ENCODE measurements around the gene PACRG.

PACRG gene

DNA sequence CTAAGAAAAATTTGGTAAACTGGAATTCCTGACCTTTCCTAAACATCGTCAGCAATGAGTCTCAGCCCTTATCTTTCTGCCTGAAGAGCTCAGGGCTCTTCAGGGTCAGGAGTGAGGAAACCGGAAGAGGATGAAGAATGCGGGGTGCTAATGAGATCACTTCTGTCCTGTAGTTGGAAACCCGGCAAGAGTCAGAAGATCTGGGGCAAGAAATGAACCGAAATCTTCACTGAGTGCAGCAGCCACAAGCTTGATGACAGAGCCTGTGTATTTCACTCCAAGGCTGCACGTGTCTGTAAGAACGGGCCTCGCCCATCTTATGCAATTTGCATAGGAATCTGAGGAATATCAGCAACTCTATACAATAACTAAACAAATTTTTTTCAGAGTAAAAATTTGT lies 626.3 kb downstream of the PACRG start:
- DNase-seq (ENCODE audit: low spot score), result no peak

DNA sequence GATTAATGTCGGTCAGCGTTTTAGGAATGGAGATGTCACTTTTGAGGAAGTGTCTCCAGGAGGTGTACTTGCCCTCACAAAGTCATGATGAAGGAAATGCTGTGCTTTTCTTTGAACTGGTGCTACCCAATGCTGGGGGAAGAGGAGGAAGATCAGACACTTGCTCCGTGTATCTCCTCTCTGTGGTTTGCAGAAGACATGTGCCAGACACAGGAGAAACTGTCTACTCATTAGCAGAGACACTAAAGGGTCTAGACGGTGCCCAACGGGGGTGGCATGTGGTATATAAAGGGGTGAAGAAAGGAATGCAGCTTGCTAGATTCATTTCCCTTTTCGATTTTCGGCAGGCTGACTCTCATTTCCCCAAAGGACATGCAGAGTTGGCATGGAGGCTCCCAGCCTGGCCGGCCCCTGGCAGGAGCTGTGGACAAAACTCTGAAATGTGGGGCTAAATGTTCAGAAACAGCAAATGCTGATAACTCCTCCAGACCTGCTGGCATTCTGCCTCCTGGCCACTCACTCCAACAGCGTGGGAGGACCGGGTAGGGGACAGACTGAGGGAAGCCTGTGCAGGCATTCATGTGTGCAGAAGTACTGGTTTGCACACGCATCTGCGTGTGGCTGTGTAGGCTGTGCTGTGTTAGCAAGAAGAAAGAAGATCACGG lies 627.1 kb downstream of the PACRG start:
- DNase-seq (ENCODE audit: low spot score), result no peak

DNA sequence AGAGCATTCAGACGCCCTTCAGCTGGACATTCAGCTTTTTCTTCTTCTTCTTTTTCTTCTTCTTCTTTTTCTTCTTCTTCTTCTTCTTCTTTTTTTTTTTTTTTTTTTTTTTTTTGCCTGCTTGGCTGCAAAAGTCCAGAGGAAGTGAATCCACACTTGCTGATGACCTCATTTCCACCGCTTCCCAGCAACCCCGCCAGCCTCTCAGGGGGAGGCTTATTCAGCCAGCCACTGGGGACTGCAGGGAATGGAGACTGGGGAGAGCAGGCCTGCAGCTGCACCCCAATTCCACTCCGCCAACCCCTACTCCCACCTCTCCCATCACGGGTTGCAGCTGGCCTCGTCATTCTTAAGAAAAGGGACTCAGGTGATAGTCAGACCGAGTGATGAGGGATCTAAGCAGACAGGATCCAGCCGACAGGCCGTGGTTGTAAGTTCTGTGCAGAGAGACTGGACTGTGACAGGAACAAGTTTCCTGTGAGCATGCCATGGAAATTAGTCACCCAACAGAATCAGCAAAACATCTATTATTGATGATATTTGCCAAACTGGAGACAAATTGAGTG lies 627.7 kb downstream of the PACRG start:
- DNase-seq (ENCODE audit: low spot score), result no peak

DNA sequence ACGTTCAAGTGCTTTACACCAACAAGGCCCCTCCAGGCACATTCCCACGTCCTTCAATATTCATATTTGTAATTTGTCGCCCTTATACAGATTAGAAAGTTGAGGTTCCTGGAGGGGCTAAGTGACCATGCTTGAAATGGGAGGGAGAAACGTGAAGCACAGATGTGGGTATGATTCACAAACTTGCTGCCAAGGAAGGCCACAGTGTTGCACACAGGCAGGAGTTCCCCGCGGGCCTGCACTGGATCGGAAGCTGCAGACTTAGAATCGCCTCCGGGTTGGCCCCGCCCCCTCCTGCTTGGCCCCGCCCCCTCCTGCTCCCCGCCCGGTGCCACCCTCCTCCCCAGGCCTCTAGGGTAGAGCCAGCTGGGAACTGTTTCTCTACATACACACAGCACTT lies 628.5 kb downstream of the PACRG start:
- DNase-seq (ENCODE audit: low spot score), result no peak

DNA sequence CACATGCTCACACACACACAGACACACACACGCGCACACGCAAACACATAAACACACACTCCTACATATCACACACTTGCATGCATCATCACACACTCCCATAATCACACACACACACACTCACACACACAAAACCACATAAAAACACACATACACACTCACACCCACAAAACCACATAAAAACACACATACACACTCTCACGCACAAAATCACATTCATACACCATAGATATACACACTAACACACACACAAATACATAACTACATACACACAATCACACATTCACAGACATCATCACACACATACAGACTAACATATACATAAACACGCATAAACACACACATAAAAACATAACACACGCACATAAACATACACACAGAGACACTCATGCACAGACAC lies 629.0 kb downstream of the PACRG start:
- DNase-seq (ENCODE audit: low spot score), result no peak

DNA sequence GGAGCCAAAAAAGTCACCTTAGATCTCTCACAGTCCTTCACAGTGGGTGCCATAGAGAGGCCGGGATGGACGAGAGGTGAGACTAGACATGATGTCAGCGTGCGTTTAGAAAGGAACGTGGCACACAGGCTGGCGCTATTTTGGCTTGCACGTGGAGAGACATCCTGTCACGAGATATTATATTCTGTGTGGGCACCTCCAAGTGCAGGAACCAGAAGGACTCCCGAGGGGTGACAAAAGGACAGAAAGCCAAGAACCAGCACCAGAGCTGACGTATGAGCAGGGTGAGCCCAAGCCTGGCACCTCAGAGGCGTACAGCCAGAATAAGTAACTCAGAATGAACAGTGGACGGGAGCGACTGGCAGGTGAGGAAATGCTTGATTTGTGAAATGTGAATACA lies 636.9 kb downstream of the PACRG start:
- no peak for DNase-seq (ENCODE audit: low spot score)

Data from SW480 (cell line).